ENCODE results near the gene MBNL1. TPM values are rescaled to one million over a fixed set of nuclear protein-coding genes. Genes with fewer than 3 reads are reported as not detected.

MBNL1 gene
- polyA plus RNA-seq, 1 experiment: 203 TPM

DNA sequence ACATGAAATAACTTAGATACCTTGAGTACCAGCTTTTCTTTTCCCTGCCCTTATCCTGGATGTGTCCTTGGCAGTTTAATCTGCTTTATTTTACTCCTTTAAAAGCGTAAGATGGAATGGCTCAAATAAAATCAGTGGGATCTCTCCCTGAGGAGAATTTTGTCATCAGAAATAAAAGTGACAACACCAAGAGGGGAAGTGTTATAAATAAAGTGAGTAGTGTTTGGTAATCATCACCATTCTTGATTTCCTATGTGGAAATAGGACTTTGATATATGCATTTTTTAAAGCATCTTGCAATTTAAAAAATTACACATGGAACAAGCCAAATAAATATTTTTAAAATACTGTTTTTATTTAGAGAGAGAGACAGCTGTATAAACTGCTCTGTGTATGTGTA lies 76.5 kb downstream of the MBNL1 start:
- CTCF ChIA-PET: interaction anchor here (1.0 to 1.4 kb wide), 2 partner anchors 12 to 96 kb away, joined by 3 read pairs; no protein-coding TSS in a partner anchor

DNA sequence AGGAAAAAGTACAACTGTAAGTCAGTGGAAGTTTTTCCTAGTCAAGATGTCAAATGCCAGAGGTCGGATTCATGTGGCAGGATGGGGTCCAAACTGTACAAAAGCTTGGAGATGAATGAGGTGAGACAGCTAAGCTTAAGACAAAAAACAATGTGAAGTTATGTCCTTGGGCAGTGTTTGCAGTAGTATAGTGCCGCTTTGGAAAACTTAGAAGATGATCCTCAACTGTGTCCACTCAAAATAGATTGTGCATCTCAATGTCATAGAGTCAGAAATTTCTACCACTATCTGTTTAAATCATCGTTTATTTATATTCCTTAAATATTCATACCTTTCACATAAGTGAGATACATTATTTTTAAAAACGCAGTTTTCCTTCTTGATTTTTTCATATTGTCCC lies 77.3 kb downstream of the MBNL1 start:
- DNase-seq (ENCODE audit: low read depth): no peak
- CTCF ChIA-PET: interaction anchor here (1.3 to 1.4 kb wide), 2 partner anchors 9 to 11 kb away, joined by 3 to 4 read pairs; no protein-coding TSS in a partner anchor
- no peaks in the 10 kb centered on the region for H3K27me3 ChIP-seq (ENCODE audit: control insufficient read depth, insufficient read depth, low read length)
- POLR2A ChIA-PET: interaction anchor here (0.5 kb wide), 1 partner anchor 17 kb away, joined by 4 read pairs; no protein-coding TSS in a partner anchor
- no peak overlapping the region for H3K4me3 ChIP-seq (ENCODE audit: low read depth, low read length)
- 0 out of 2 replicates have a peak, but pooled peaks cover 1% of the 10 kb centered on the region for H3K36me3 ChIP-seq (ENCODE audit: control insufficient read depth, insufficient read depth, low read length)
- TF ChIP-seq, protein P1, sequence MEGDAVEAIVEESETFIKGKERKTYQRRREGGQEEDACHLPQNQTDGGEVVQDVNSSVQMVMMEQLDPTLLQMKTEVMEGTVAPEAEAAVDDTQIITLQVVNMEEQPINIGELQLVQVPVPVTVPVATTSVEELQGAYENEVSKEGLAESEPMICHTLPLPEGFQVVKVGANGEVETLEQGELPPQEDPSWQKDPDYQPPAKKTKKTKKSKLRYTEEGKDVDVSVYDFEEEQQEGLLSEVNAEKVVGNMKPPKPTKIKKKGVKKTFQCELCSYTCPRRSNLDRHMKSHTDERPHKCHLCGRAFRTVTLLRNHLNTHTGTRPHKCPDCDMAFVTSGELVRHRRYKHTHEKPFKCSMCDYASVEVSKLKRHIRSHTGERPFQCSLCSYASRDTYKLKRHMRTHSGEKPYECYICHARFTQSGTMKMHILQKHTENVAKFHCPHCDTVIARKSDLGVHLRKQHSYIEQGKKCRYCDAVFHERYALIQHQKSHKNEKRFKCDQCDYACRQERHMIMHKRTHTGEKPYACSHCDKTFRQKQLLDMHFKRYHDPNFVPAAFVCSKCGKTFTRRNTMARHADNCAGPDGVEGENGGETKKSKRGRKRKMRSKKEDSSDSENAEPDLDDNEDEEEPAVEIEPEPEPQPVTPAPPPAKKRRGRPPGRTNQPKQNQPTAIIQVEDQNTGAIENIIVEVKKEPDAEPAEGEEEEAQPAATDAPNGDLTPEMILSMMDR (IDR thresholded peaks at IDR 0.05; ENCODE audit: insufficient read depth, low read depth, low read length): no peak

More for the DNA sequence above, 76.5 kb downstream of the MBNL1 start:
- 0 out of 2 replicates have a peak, but pooled peaks cover 1% of the 10 kb centered on the region for H3K36me3 ChIP-seq (ENCODE audit: control insufficient read depth, insufficient read depth, low read length)
- no peak overlapping the region for H3K4me3 ChIP-seq (ENCODE audit: low read depth, low read length)
- POLR2A ChIA-PET: no interaction called here
- TF ChIP-seq, protein P1 (IDR thresholded peaks at IDR 0.05; ENCODE audit: insufficient read depth, low read depth, low read length): no peak
- no peak for DNase-seq (ENCODE audit: low read depth)
- no peaks in the 10 kb centered on the region for H3K27me3 ChIP-seq (ENCODE audit: control insufficient read depth, insufficient read depth, low read length)

DNA sequence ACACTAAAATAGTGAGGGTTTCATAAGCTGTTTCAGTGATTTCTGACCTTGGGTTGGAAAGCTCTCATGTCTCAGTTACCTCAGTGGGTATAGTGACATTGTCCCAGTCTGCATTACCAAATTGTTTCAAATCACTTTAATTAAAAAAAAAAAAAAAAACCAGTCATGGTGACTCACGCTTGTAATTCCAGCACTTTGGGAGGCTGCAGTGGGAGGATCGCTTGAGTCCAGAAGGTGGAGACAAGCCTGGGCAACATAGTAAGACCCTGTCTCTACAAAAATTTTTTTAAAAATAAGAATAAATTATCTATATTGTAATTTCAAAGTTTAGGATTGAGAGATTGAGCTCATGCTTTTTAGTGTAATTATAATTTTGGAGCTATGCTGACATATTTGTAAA lies 78.0 kb downstream of the MBNL1 start:
- Histone ChIP-seq H3K36me3 (ENCODE audit: control insufficient read depth, insufficient read depth, low read length) (0 out of 2 replicates have a peak, but pooled peaks cover 1% of the 10 kb centered on the region), H3K4me3 (ENCODE audit: low read depth, low read length) (no peak overlapping the region), H3K27me3 (ENCODE audit: control insufficient read depth, insufficient read depth, low read length) (no peaks in the 10 kb centered on the region)
- no peak for DNase-seq (ENCODE audit: low read depth)
- ChIA-PET POLR2A (no interaction called here), CTCF (interaction anchor here (1.3 kb wide), 1 partner anchor 10 kb away, joined by 4 read pairs; no protein-coding TSS in a partner anchor)
- TF ChIP-seq, protein P1 (IDR thresholded peaks at IDR 0.05; ENCODE audit: insufficient read depth, low read depth, low read length): no peak

DNA sequence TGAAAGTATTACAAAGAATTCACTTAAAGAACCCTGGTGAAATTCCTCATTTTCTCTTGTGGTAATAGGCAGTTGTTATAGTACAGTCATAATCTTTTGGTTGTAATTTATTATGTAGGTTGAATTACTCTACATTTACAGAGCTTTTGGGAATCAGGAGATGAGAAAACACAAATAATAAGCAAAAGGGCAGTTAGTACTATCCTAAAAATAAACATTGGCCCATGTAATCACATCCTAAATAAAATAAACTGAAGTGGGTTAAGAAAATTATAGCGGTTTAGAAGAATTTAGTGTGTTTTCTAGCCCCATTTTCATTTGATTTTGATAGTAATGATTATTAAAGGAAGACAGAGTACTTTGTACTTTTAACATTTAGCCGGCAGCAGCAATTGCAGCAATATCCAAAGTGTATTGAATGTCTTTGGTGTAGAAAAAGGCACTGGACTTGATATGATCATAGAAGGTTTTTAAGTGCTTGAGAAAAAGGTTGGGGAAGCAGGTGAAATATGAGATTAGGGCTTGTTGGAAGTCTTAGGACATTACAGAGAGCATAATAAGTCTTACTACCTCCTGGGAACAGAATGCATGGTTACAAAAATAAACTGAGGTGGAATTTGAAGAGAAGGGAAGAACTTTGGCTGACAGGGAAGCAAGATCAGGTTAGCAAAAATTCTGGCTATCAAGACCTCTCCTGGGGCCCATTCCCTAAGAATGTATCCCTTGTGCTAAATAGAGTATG lies 79.9 kb downstream of the MBNL1 start:
- ChIA-PET CTCF (no interaction called here), POLR2A (no interaction called here)
- Histone ChIP-seq H3K36me3 (ENCODE audit: control insufficient read depth, insufficient read depth, low read length) (no peaks in the 10 kb centered on the region), H3K27me3 (ENCODE audit: control insufficient read depth, insufficient read depth, low read length) (no peaks in the 10 kb centered on the region), H3K4me3 (ENCODE audit: low read depth, low read length) (no peak overlapping the region)
- TF ChIP-seq, protein P1 (IDR thresholded peaks at IDR 0.05; ENCODE audit: insufficient read depth, low read depth, low read length): no peak
- no peak for DNase-seq (ENCODE audit: low read depth)

DNA sequence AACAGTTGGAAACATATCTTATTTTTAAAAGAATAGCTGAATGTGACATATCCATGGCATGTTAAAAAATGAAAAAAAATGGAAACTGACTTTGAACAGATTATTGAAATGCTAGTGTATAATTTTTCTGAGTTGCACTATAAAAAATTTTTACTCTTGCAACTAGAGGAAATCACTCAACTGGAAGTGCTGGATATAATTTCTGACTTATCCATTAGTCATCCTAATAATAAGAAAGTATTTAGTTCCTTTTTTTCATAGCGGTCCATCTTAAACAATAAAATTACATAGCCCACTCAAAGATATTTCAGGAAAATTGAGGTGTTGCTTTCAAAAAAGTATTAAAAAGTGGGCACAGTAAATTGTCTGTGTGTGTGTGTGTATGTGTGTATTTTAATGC lies 80.7 kb downstream of the MBNL1 start:
- H3K36me3 ChIP-seq (ENCODE audit: control insufficient read depth, insufficient read depth, low read length): no peaks in the 10 kb centered on the region
- CTCF ChIA-PET: no interaction called here
- H3K27me3 ChIP-seq (ENCODE audit: control insufficient read depth, insufficient read depth, low read length): no peaks in the 10 kb centered on the region
- no peak overlapping the region for H3K4me3 ChIP-seq (ENCODE audit: low read depth, low read length)
- DNase-seq (ENCODE audit: low read depth): no peak
- TF ChIP-seq, protein P1 (IDR thresholded peaks at IDR 0.05; ENCODE audit: insufficient read depth, low read depth, low read length): no peak
- POLR2A ChIA-PET: interaction anchor here (0.7 kb wide), 1 partner anchor 52 kb away, joined by 3 read pairs; no protein-coding TSS in a partner anchor

Data from BJ (cell line).